HG02870 (cell line): Measurements from ENCODE around the gene PDE8A.

ENCODE experiments used
- ATAC-seq: cut with Tn5 transposase; IDR thresholded peaks from one replicate; pipeline ENCODE4 v1.9.1; 2021; ENCODE audit warnings: mild to moderate bottlenecking, moderate library complexity; ENCODE audit not compliant: unreplicated experiment

The PDE8A gene, protein sequence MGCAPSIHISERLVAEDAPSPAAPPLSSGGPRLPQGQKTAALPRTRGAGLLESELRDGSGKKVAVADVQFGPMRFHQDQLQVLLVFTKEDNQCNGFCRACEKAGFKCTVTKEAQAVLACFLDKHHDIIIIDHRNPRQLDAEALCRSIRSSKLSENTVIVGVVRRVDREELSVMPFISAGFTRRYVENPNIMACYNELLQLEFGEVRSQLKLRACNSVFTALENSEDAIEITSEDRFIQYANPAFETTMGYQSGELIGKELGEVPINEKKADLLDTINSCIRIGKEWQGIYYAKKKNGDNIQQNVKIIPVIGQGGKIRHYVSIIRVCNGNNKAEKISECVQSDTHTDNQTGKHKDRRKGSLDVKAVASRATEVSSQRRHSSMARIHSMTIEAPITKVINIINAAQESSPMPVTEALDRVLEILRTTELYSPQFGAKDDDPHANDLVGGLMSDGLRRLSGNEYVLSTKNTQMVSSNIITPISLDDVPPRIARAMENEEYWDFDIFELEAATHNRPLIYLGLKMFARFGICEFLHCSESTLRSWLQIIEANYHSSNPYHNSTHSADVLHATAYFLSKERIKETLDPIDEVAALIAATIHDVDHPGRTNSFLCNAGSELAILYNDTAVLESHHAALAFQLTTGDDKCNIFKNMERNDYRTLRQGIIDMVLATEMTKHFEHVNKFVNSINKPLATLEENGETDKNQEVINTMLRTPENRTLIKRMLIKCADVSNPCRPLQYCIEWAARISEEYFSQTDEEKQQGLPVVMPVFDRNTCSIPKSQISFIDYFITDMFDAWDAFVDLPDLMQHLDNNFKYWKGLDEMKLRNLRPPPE

DNA sequence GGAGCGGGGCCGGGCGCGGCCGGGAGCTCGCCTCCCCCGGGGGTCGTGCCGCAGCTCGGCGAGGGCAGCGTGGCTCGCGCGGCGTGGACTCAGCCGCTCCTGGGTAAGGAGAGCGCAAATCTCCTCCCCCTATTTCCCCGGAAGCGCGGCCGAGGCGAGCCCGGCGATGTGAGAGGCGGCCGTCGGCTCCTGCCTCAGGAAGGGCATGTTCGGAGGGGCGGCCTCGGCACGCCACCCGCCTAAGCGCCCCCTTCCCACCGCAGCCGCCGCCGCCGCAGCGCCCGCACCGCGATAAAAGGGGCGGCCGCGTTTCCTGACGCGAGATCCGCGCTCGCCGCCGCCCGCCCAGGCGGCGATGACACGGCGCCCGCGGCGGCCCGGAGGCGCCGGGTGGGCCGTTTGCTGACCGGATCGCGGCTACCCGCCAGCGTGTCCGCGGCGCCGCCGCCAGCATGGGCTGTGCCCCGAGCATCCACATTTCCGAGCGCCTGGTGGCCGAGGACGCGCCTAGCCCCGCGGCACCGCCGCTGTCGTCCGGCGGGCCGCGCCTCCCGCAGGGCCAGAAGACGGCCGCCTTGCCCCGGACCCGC lies at the start of gene PDE8A:
PDE8A (plus strand) TSS at position 146 of the 590 bp plus-strand sequence; CDS start at position 453, 307 bp downstream.
- ATAC-seq = peak; percentile 12

- no peak for ATAC-seq
Observed at GRCh38 chr15:84934942-84935729, 46.5 kb upstream of the PDE8A start.

- ATAC-seq = no peak
Observed at GRCh38 chr15:84937144-84937543, 44.5 kb upstream of the PDE8A start.

GRCh38 chr15:84938726-84939125 lies 42.9 kb upstream of the PDE8A start:
- ATAC-seq = no peak

- ATAC-seq = no peak
Observed at GRCh38 chr15:84940399-84940798, 41.3 kb upstream of the PDE8A start.

- no peak for ATAC-seq
Observed at GRCh38 chr15:84942456-84942855, 39.2 kb upstream of the PDE8A start.

DNA sequence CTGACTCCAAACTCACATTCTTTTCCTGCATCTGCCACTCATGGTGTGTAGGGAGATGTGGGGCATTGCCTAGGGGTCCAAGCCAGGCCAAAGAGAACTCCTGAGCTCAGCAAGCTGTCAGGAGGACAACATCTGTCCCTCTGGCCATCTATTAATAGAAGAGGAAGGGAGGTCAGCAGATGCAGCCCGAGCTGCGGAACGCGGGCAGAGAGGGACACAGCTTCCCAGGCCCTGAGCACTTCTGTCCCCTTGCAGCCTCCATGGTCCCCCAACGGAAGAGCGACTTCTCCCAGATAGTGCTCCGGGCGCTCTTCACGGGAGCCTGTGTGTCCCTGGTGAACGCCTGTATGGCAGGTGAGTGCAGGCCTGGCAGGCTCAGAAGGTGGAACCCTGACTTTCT lies 37.3 kb upstream of the PDE8A start:
- ATAC-seq = no peak

DNA sequence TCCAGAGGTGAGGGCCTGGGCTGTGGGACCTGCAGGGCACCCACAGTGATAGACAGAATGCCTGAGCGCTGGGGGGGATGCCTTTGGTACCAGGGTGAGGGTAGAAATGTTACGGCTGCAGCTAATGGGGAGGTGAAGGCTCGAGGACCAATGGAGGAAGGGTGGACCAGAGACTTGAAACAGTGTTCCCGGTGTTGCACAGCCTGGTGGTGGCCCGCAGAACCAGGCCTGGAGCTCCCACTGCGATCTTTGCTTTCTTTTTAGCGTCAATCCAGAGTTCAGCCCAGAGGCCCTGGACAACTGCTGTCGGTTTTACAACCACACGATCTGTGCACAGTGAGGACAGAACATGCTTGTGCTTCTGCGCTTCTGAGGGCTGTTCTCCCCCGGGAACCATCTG lies 36.8 kb upstream of the PDE8A start:
- no peak for ATAC-seq

- no peak for ATAC-seq
Observed at GRCh38 chr15:84946772-84947489, 34.7 kb upstream of the PDE8A start.

DNA sequence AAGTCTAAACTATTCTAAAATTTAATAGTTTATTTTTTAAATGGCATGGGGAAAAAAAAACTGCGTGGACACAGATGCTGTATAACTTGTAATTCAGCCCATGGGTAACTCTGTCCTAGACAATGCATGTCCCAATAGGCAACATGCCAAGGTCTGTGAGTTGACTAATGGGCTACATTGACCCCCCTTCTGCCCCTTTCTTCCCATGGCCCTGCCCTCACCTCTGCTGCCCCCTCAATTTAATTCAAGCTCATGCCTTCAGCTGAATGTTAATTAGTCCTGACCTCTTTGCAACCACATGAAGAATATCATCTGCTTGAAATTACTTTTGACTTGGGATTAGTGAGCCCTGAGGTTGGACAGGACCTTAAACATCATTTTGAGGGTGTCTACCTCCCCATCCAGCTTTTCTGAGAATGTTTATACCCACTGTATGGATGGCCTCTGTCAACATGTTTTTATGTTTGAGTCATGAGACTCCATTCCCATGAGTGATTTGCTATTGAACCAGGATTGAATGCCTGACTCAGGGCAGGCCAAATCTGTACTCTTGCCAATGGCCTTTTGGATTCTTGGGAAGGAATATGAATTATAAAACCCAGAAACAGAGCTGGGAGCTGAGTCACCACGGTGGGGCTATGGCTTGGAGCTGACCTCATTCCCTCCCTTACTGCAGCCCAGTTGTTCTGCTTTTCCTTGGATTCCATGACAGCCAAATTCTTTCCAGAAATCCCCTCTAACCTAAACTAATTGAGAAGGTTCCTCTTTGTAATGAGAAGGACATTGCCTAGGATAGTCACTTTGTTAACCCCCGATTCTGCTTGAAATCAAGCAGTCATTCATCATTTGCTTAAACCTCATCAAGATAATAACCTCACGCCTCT lies 33.5 kb upstream of the PDE8A start:
- no peak for ATAC-seq

DNA sequence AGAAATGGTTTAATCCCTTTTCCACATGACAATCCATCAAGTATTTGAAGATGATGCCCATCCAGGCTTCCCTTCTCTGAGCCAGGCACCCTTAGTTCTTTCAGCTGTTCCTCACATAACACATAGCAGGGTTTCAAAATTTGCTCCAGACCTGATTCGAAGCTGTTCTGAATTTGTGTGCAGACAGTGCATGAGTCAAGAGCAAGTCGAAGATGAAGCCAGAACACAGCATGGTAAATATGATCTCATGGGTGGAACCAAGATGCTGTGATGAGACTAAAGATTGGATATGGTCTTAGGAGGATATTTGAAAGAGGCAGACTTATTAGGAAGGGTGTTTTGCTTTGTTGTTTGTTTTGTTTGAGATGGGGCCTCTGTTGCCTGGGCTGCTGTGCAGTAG lies 32.6 kb upstream of the PDE8A start:
- ATAC-seq = no peak

- ATAC-seq = no peak
Observed at GRCh38 chr15:84949845-84950569, 31.6 kb upstream of the PDE8A start.

DNA sequence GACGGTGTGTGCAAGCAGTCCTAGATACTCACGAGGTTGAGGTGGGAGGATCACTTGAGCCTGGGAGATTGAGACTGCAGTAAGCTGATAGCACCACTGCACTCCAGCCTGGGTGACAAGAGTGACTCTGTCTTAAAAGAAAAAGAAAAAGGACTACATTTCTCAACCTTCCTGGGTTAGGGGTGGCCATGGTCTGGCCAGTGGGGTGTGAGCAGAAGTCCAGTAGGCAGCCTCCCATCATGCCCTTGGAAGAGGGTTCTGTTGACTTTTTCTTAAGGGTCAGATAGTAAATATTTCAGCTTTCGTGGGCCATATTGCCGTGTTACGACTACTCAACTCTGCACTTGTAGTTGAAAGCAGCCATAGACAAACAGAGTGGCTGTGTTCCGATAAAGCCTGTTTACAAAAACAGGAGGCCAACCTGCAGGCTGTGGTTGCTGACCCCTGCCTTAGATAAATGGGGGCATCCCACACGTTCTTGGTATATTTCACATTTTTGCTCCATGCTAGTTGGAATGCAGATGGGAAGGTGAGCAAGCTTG lies 31.0 kb upstream of the PDE8A start:
- no peak for ATAC-seq

DNA sequence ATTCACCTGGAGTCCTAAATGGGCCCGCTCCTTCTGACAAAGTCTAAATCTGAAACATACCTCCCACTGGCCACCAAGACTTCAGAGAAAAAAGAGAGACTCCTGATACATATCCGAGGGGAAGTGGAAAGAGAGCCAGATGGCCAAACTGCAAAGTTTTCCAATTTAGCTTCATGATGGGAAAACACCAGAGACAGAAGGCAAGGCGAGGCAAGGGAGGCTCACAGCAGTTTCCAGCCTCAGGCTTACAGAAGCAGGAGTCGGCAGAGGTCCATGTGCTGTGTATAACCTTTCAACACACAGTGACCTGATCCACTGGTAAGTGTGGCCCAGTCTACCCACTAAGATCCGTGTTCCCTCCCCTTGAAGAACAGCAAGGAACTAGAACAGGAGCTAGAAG lies 29.9 kb upstream of the PDE8A start:
- no peak for ATAC-seq

DNA sequence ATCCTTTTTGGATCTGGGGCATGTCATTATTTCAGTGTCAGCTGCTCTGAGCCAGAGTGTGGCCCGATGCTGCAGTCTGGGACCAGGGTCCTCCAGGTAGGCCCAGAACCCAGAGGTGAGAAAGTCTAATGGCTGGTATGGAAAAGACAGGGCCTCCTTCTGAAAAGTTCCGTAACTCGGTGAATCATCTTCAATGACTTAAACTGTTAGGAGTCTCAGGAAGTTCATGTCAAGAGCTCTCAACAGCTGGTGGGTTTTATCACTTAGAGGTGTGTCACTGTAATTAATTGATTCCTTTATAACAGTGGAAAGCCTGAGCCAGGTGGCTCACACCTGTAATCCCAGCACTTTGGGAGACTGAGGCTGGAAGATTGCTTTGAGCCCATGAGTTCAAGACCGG lies 28.5 kb upstream of the PDE8A start:
- ATAC-seq = no peak

DNA sequence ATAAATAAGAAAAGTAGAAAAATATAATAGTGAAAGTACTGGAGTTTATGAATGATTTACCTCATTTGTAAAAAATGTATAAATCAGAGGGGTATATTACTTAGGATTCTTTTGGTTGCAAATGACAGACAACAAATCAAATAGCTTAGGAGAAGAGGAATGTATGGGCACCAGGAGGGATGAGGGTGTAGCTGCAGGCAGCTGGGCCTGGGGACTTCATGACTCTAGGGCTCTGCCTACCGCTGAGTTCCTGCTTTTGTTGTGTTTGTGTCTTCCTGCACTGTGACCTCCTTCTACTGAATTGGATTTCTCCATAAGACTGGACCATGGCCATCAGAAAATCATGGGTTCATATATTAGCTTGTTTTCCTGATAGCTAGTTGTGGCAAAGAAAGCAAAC lies 27.9 kb upstream of the PDE8A start:
- ATAC-seq = no peak

DNA sequence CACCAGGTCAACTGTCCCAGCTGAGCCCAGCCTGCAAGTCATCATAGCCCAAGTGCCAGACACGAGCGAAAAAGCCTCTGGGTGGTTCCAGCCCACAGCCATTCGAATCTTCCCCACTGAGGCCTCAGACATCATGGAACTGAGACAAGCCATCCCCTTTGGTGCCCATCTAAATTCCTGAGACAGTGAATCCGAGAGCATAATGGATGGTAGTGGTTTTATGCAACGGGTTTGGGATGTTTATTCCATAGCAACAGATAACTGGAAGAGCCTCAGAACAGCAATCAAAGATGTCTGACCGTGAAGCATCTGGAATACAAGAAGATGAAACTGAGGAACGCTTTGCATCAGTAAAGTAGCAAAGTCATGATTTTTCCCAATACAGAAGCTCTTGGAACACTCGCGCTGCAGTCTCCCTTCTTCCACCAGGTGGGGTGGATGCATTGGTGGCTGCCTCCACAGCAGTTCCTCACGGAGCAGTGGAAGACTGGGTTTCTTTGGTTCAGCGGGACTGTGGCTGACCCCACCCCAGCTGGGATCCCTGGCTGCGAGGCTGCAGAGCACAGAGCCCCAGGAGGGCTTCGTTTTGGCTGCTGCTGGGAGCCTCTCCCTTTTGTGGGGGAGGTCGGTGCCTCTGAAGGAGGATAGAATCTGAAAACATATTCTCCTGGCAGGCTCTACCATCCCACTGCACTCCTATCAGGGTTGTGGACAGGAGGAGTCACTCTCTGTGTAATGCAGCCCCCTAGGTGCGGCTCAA lies 26.4 kb upstream of the PDE8A start:
- no peak for ATAC-seq

- ATAC-seq = no peak
Observed at GRCh38 chr15:84956199-84956598, 25.5 kb upstream of the PDE8A start.
